Measurements from ENCODE around the gene RASA1.
"Not testable (repeated sequence)": the region's sequence is repeated elsewhere in the genome, so short reads cannot be mapped to it uniquely, and the experiment has no call there.

The RASA1 gene

GRCh38 chr5:87277279-87277835, 9.7 kb downstream of the RASA1 start:
- H2AK5ac ChIP-seq (ENCODE audit: low read depth, low read length): no peak overlapping the region
- no peak overlapping the region for H3K4ac ChIP-seq (ENCODE audit: low read length)
- no peak overlapping the region for H2BK120ac ChIP-seq (ENCODE audit: low read depth, low read length)
- H3K27me3 ChIP-seq (ENCODE audit: control insufficient read depth in 3 of 3, insufficient read depth in 3 of 3, low read depth in 1 of 3, low read length in 3 of 3): no peaks in the 10 kb centered on the region
- H3K79me1 ChIP-seq (ENCODE audit: low read depth, low read length): peaks cover 2% of the 10 kb centered on the region
- H2BK5ac ChIP-seq (ENCODE audit: low read length): no peak overlapping the region
- no peak for DNase-seq (ENCODE audit: low spot score)
- no peak overlapping the region for H2BK12ac ChIP-seq (ENCODE audit: low read length)
- no peak overlapping the region for H3K4me2 ChIP-seq (ENCODE audit: insufficient read depth, low read length, poor library complexity, severe bottlenecking)
- H3K14ac ChIP-seq (ENCODE audit: low read length): no peak overlapping the region
- no peak overlapping the region for H4K91ac ChIP-seq (ENCODE audit: low read depth, low read length, poor library complexity)
- no CpG with 5 or more reads among the region's 2 CpGs for WGBS, 2 donors (ENCODE audit: extremely low coverage in 2 of 2, insufficient read length in 2 of 2, insufficient replicate concordance in 1 of 2)
- no peak overlapping the region for H3K27ac ChIP-seq (replicated peaks; ENCODE audit: low read length)
- H3K23ac ChIP-seq (ENCODE audit: low read depth, low read length, poor library complexity): no peak overlapping the region
- no peak overlapping the region for H3K18ac ChIP-seq (ENCODE audit: low read length)
- H2BK15ac ChIP-seq (ENCODE audit: low read length): no peak overlapping the region
- H3K4me3 ChIP-seq (ENCODE audit: low read length in 2 of 2): no peak overlapping the region
- H3K9ac ChIP-seq (ENCODE audit: low read depth, low read length, poor library complexity): no peak overlapping the region
- H2AFZ ChIP-seq (ENCODE audit: low read length): no peak overlapping the region
- H3K36me3 ChIP-seq (replicated peaks in 1 of 2; ENCODE audit: control insufficient read depth in 2 of 2, insufficient read depth in 2 of 2, low read length in 2 of 2): peaks cover 0 to 37% of the 10 kb centered on the region in 2 donors
- no peaks in the 10 kb centered on the region for H3K4me1 ChIP-seq (ENCODE audit: control insufficient read depth in 2 of 2, insufficient read depth in 1 of 2, low read depth in 1 of 2, low read length in 2 of 2)
- H3K9me3 ChIP-seq (replicated peaks in 1 of 2; ENCODE audit: control insufficient read depth in 2 of 2, insufficient read depth in 1 of 2, low read depth in 1 of 2, low read length in 2 of 2): peaks cover 0 to 3% of the 10 kb centered on the region in 2 donors
- H4K8ac ChIP-seq (ENCODE audit: low read depth, low read length): no peak overlapping the region

- Histone ChIP-seq H3K9ac (ENCODE audit: low read depth, low read length, poor library complexity) (no peak overlapping the region), H3K9me3 (replicated peaks in 1 of 2; ENCODE audit: control insufficient read depth in 2 of 2, insufficient read depth in 1 of 2, low read depth in 1 of 2, low read length in 2 of 2) (peaks cover 0 to 3% of the 10 kb centered on the region in 2 donors), H2BK120ac (ENCODE audit: low read depth, low read length) (no peak overlapping the region), H3K23ac (ENCODE audit: low read depth, low read length, poor library complexity) (no peak overlapping the region), H2BK5ac (ENCODE audit: low read length) (no peak overlapping the region), H2BK12ac (ENCODE audit: low read length) (no peak overlapping the region), H4K8ac (ENCODE audit: low read depth, low read length) (no peak overlapping the region), H2BK15ac (ENCODE audit: low read length) (no peak overlapping the region), H3K18ac (ENCODE audit: low read length) (no peak overlapping the region), H3K4ac (ENCODE audit: low read length) (no peak overlapping the region), H2AK5ac (ENCODE audit: low read depth, low read length) (no peak overlapping the region), H3K4me2 (ENCODE audit: insufficient read depth, low read length, poor library complexity, severe bottlenecking) (no peak overlapping the region), H3K27ac (replicated peaks; ENCODE audit: low read length) (no peak overlapping the region), H2AFZ (ENCODE audit: low read length) (no peak overlapping the region), H3K14ac (ENCODE audit: low read length) (no peak overlapping the region), H4K91ac (ENCODE audit: low read depth, low read length, poor library complexity) (no peak overlapping the region), H3K4me1 (ENCODE audit: control insufficient read depth in 2 of 2, insufficient read depth in 1 of 2, low read depth in 1 of 2, low read length in 2 of 2) (no peaks in the 10 kb centered on the region), H3K27me3 (ENCODE audit: control insufficient read depth in 3 of 3, insufficient read depth in 3 of 3, low read depth in 1 of 3, low read length in 3 of 3) (no peaks in the 10 kb centered on the region), H3K79me1 (ENCODE audit: low read depth, low read length) (peaks cover 2% of the 10 kb centered on the region), H3K4me3 (ENCODE audit: low read length in 2 of 2) (no peak overlapping the region), H3K36me3 (replicated peaks in 1 of 2; ENCODE audit: control insufficient read depth in 2 of 2, insufficient read depth in 2 of 2, low read length in 2 of 2) (peaks cover 0 to 35% of the 10 kb centered on the region in 2 donors)
- DNase-seq (ENCODE audit: low spot score): no peak
- no CpG with 5 or more reads among the region's 4 CpGs for whole genome bisulfite sequencing, 2 donors (ENCODE audit: extremely low coverage in 2 of 2, insufficient read length in 2 of 2, insufficient replicate concordance in 1 of 2)
Measured at GRCh38 chr5:87278590-87279100, 11.0 kb downstream of the RASA1 start.

GRCh38 chr5:87282269-87282668, 14.6 kb downstream of the RASA1 start:
- no peak for DNase-seq (ENCODE audit: low spot score)
- Histone ChIP-seq H3K23ac (ENCODE audit: low read depth, low read length, poor library complexity) (no peak overlapping the region), H3K9ac (ENCODE audit: low read depth, low read length, poor library complexity) (no peak overlapping the region), H3K4me2 (ENCODE audit: insufficient read depth, low read length, poor library complexity, severe bottlenecking) (no peak overlapping the region), H3K4ac (ENCODE audit: low read length) (no peak overlapping the region), H2BK5ac (ENCODE audit: low read length) (no peak overlapping the region), H3K36me3 (replicated peaks in 1 of 2; ENCODE audit: control insufficient read depth in 2 of 2, insufficient read depth in 2 of 2, low read length in 2 of 2) (peaks cover 0 to 30% of the 10 kb centered on the region in 2 donors), H3K27ac (replicated peaks; ENCODE audit: low read length) (no peak overlapping the region), H3K27me3 (ENCODE audit: control insufficient read depth in 3 of 3, insufficient read depth in 3 of 3, low read depth in 1 of 3, low read length in 3 of 3) (no peaks in the 10 kb centered on the region), H2BK120ac (ENCODE audit: low read depth, low read length) (no peak overlapping the region), H2BK15ac (ENCODE audit: low read length) (no peak overlapping the region), H3K4me3 (ENCODE audit: low read length in 2 of 2) (no peak overlapping the region), H3K79me1 (ENCODE audit: low read depth, low read length) (peaks cover 3% of the 10 kb centered on the region), H2AK5ac (ENCODE audit: low read depth, low read length) (no peak overlapping the region), H4K8ac (ENCODE audit: low read depth, low read length) (no peak overlapping the region), H2AFZ (ENCODE audit: low read length) (no peak overlapping the region), H3K9me3 (replicated peaks in 1 of 2; ENCODE audit: control insufficient read depth in 2 of 2, insufficient read depth in 1 of 2, low read depth in 1 of 2, low read length in 2 of 2) (peaks cover 0 to 3% of the 10 kb centered on the region in 2 donors), H3K4me1 (ENCODE audit: control insufficient read depth in 2 of 2, insufficient read depth in 1 of 2, low read depth in 1 of 2, low read length in 2 of 2) (no peaks in the 10 kb centered on the region), H2BK12ac (ENCODE audit: low read length) (no peak overlapping the region), H4K91ac (ENCODE audit: low read depth, low read length, poor library complexity) (no peak overlapping the region), H3K14ac (ENCODE audit: low read length) (no peak overlapping the region), H3K18ac (ENCODE audit: low read length) (no peak overlapping the region)
- no CpG with 5 or more reads among the region's 2 CpGs for WGBS, 2 donors (ENCODE audit: extremely low coverage in 2 of 2, insufficient read length in 2 of 2, insufficient replicate concordance in 1 of 2)

GRCh38 chr5:87287266-87287665, 19.6 kb downstream of the RASA1 start:
- H2BK5ac ChIP-seq (ENCODE audit: low read length): not testable (repeated sequence)

More at GRCh38 chr5:87287266-87287665, 19.6 kb downstream of the RASA1 start:
- H3K9ac ChIP-seq (ENCODE audit: low read depth, low read length, poor library complexity); H3K79me1 ChIP-seq (ENCODE audit: low read depth, low read length); H3K27me3 ChIP-seq (ENCODE audit: control insufficient read depth in 3 of 3, insufficient read depth in 3 of 3, low read depth in 1 of 3, low read length in 3 of 3); H4K8ac ChIP-seq (ENCODE audit: low read depth, low read length); H3K14ac ChIP-seq (ENCODE audit: low read length); H3K4me1 ChIP-seq (ENCODE audit: control insufficient read depth in 2 of 2, insufficient read depth in 1 of 2, low read depth in 1 of 2, low read length in 2 of 2); H4K91ac ChIP-seq (ENCODE audit: low read depth, low read length, poor library complexity); DNase-seq (ENCODE audit: low spot score); H3K4ac ChIP-seq (ENCODE audit: low read length); H2AFZ ChIP-seq (ENCODE audit: low read length); H3K4me3 ChIP-seq (ENCODE audit: low read length in 2 of 2); H2AK5ac ChIP-seq (ENCODE audit: low read depth, low read length); H3K4me2 ChIP-seq (ENCODE audit: insufficient read depth, low read length, poor library complexity, severe bottlenecking); H2BK15ac ChIP-seq (ENCODE audit: low read length); H3K23ac ChIP-seq (ENCODE audit: low read depth, low read length, poor library complexity); H2BK120ac ChIP-seq (ENCODE audit: low read depth, low read length); H3K27ac ChIP-seq (replicated peaks; ENCODE audit: low read length); H2BK12ac ChIP-seq (ENCODE audit: low read length); H3K18ac ChIP-seq (ENCODE audit: low read length): not testable (repeated sequence)
- 100% methylated on average over 3 to 4 of the region's 4 CpGs for WGBS, 2 donors (ENCODE audit: extremely low coverage in 2 of 2, insufficient read length in 2 of 2, insufficient replicate concordance in 1 of 2)
- peaks cover 0 to 14% of the 10 kb centered on the region in 2 donors for H3K9me3 ChIP-seq (replicated peaks in 1 of 2; ENCODE audit: control insufficient read depth in 2 of 2, insufficient read depth in 1 of 2, low read depth in 1 of 2, low read length in 2 of 2)
- peaks cover 0 to 24% of the 10 kb centered on the region in 2 donors for H3K36me3 ChIP-seq (replicated peaks in 1 of 2; ENCODE audit: control insufficient read depth in 2 of 2, insufficient read depth in 2 of 2, low read length in 2 of 2)
